ENCODE results near the gene PLPP4. TPM values are rescaled to one million over a fixed set of nuclear protein-coding genes. Genes with fewer than 3 reads are reported as not detected.

PLPP4 gene
- total and polyA plus RNA-seq, 5 donors from 2014 or later = not detected

- Mint-ChIP-seq H3K27me3 (peaks cover 6% of the 10 kb centered on the region), H3K36me3 (no peaks in the 10 kb centered on the region), H3K4me3 (no peak overlapping the region), H3K9me3 (peaks cover 0 to 7% (median 0%) of the 10 kb centered on the region in 7 donors), H3K27ac (no peak overlapping the region), H3K4me1 (no peaks in the 10 kb centered on the region)
- ATAC-seq (ENCODE audit: low read depth in 2 of 2) = no peak
- Histone ChIP-seq H3K36me3 (ENCODE audit: control insufficient read depth, insufficient read depth, low read length) (no peaks in the 10 kb centered on the region), H3K4me3 (ENCODE audit: low read depth, low read length) (no peak overlapping the region), H3K27me3 (ENCODE audit: control insufficient read depth, insufficient read depth, low read length) (no peaks in the 10 kb centered on the region), H3K9me3 (ENCODE audit: control insufficient read depth in 2 of 2, low read length in 2 of 2) (no peaks in the 10 kb centered on the region), H3K27ac (ENCODE audit: insufficient read depth, low read length, poor library complexity, severe bottlenecking) (no peak overlapping the region), H3K4me1 (ENCODE audit: control insufficient read depth, insufficient read depth, low read length, poor library complexity, severe bottlenecking) (no peaks in the 10 kb centered on the region)
- no peak for DNase-seq
Observed at GRCh38 chr10:120628197-120628596, 171.2 kb downstream of the PLPP4 start.

GRCh38 chr10:120630266-120630665, 173.2 kb downstream of the PLPP4 start:
- no peak overlapping the region for H3K4me3 Mint-ChIP-seq
- no peak overlapping the region for H3K27ac Mint-ChIP-seq
- DNase-seq (no peak), ATAC-seq (ENCODE audit: low read depth in 2 of 2) (no peak)
- Histone ChIP-seq H3K36me3 (ENCODE audit: control insufficient read depth, insufficient read depth, low read length) (no peaks in the 10 kb centered on the region), H3K27ac (ENCODE audit: insufficient read depth, low read length, poor library complexity, severe bottlenecking) (no peak overlapping the region), H3K4me1 (ENCODE audit: control insufficient read depth, insufficient read depth, low read length, poor library complexity, severe bottlenecking) (no peaks in the 10 kb centered on the region), H3K9me3 (ENCODE audit: control insufficient read depth in 2 of 2, low read length in 2 of 2) (no peaks in the 10 kb centered on the region), H3K4me3 (ENCODE audit: low read depth, low read length) (no peak overlapping the region), H3K27me3 (ENCODE audit: control insufficient read depth, insufficient read depth, low read length) (no peaks in the 10 kb centered on the region)
- peaks cover 0 to 7% (median 0%) of the 10 kb centered on the region in 7 donors for H3K9me3 Mint-ChIP-seq
- H3K4me1 Mint-ChIP-seq = no peaks in the 10 kb centered on the region
- H3K27me3 Mint-ChIP-seq = peaks cover 6% of the 10 kb centered on the region
- H3K36me3 Mint-ChIP-seq = no peaks in the 10 kb centered on the region

GRCh38 chr10:120632047-120632446, 175.0 kb downstream of the PLPP4 start:
- Histone ChIP-seq H3K36me3 (ENCODE audit: control insufficient read depth, insufficient read depth, low read length) (no peaks in the 10 kb centered on the region), H3K27me3 (ENCODE audit: control insufficient read depth, insufficient read depth, low read length) (no peaks in the 10 kb centered on the region), H3K27ac (ENCODE audit: insufficient read depth, low read length, poor library complexity, severe bottlenecking) (no peak overlapping the region), H3K9me3 (ENCODE audit: control insufficient read depth in 2 of 2, low read length in 2 of 2) (no peaks in the 10 kb centered on the region), H3K4me1 (ENCODE audit: control insufficient read depth, insufficient read depth, low read length, poor library complexity, severe bottlenecking) (no peaks in the 10 kb centered on the region), H3K4me3 (ENCODE audit: low read depth, low read length) (no peak overlapping the region)
- Mint-ChIP-seq H3K27ac (no peak overlapping the region), H3K4me1 (no peaks in the 10 kb centered on the region), H3K4me3 (no peak overlapping the region), H3K27me3 (peaks cover 11% of the 10 kb centered on the region), H3K36me3 (no peaks in the 10 kb centered on the region), H3K9me3 (peaks cover 0 to 7% (median 0%) of the 10 kb centered on the region in 7 donors)
- no peak for ATAC-seq (ENCODE audit: low read depth in 2 of 2)
- no peak for DNase-seq

DNA sequence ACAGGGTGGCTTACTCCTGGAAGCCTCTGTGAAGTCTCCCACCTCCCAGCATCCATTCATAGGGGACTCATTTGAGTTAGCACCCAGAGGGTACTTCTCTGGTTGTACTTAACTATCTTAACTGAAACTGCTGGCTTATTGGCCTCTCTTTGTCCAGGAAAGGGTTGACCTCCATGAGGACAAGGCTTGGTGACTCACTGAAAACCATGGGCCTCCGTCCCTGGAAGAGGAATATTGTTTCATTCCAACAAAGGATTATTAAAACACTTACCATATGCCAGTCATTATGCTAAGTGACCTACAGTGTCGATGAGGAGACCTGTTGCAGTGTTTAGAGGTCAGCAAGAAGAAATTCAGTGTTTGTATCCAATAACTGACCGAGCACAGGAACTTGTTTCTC, 175.9 kb downstream of the PLPP4 start:
- no peak overlapping the region for H3K4me3 ChIP-seq (ENCODE audit: low read depth, low read length)
- no peaks in the 10 kb centered on the region for H3K27me3 ChIP-seq (ENCODE audit: control insufficient read depth, insufficient read depth, low read length)
- H3K9me3 ChIP-seq (ENCODE audit: control insufficient read depth in 2 of 2, low read length in 2 of 2) = no peaks in the 10 kb centered on the region
- H3K36me3 Mint-ChIP-seq = no peaks in the 10 kb centered on the region
- H3K27me3 Mint-ChIP-seq = peaks cover 6% of the 10 kb centered on the region
- no peak overlapping the region for H3K27ac Mint-ChIP-seq
- no peaks in the 10 kb centered on the region for H3K4me1 Mint-ChIP-seq
- H3K36me3 ChIP-seq (ENCODE audit: control insufficient read depth, insufficient read depth, low read length) = no peaks in the 10 kb centered on the region
- ATAC-seq (ENCODE audit: low read depth in 2 of 2) (no peak), DNase-seq (no peak)
- no peak overlapping the region for H3K4me3 Mint-ChIP-seq
- peaks cover 0 to 7% (median 0%) of the 10 kb centered on the region in 7 donors for H3K9me3 Mint-ChIP-seq
- H3K27ac ChIP-seq (ENCODE audit: insufficient read depth, low read length, poor library complexity, severe bottlenecking) = no peak overlapping the region
- no peaks in the 10 kb centered on the region for H3K4me1 ChIP-seq (ENCODE audit: control insufficient read depth, insufficient read depth, low read length, poor library complexity, severe bottlenecking)

DNA sequence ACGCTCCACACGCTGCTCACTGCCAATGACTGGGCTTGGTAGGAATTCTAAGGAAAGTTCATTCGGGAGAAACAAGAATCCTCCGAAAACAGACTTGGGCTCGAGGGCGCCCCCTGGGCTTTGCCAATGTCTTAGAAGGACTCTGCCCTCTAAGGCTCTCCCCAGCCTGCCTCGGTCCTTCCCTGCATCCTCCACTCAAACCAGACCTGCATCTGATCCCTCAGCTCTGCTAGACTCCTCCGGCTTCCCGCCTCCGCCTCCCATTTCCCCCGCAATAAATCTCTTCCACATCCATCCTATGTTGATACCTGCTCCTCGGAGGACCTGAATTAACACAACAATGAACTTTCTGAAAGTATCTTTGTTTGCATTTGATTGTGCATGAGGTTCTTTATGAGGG, 177.6 kb downstream of the PLPP4 start:
- peaks cover 0 to 5% (median 1%) of the 10 kb centered on the region in 7 donors for H3K9me3 Mint-ChIP-seq
- ATAC-seq (ENCODE audit: low read depth in 2 of 2) = no peak

More for the DNA sequence above, 177.6 kb downstream of the PLPP4 start:
- H3K36me3 Mint-ChIP-seq = no peaks in the 10 kb centered on the region
- Histone ChIP-seq H3K9me3 (ENCODE audit: control insufficient read depth in 2 of 2, low read length in 2 of 2) (no peaks in the 10 kb centered on the region), H3K4me3 (ENCODE audit: low read depth, low read length) (no peak overlapping the region), H3K27me3 (ENCODE audit: control insufficient read depth, insufficient read depth, low read length) (no peaks in the 10 kb centered on the region), H3K36me3 (ENCODE audit: control insufficient read depth, insufficient read depth, low read length) (no peaks in the 10 kb centered on the region), H3K27ac (ENCODE audit: insufficient read depth, low read length, poor library complexity, severe bottlenecking) (no peak overlapping the region), H3K4me1 (ENCODE audit: control insufficient read depth, insufficient read depth, low read length, poor library complexity, severe bottlenecking) (no peaks in the 10 kb centered on the region)
- no peak for DNase-seq
- peaks cover 4% of the 10 kb centered on the region for H3K27me3 Mint-ChIP-seq
- no peak overlapping the region for H3K4me3 Mint-ChIP-seq
- H3K27ac Mint-ChIP-seq = no peak overlapping the region
- H3K4me1 Mint-ChIP-seq = no peaks in the 10 kb centered on the region

Measured in CD4-positive, CD25-positive, alpha-beta regulatory T cell (primary cell).